Ectodermal cell (in vitro differentiated cells): Measurements from ENCODE around the gene GADD45B.
"Not testable (repeated sequence)": the region's sequence is repeated elsewhere in the genome, so short reads cannot be mapped to it uniquely, and the experiment has no call there.

Experiments
- H3K27ac ChIP-seq: 2 replicates; pipeline ENCODE4 v1.7.0; 2013; ENCODE audit warnings: mild to moderate bottlenecking, low read depth, low read length; ENCODE audit not compliant: insufficient read depth, poor library complexity, severe bottlenecking
- H3K27me3 ChIP-seq: 2 replicates; pipeline ENCODE4 v1.7.0; 2013; ENCODE audit warnings: mild to moderate bottlenecking, low read length; ENCODE audit not compliant: insufficient read depth, control insufficient read depth, poor library complexity, severe bottlenecking
- H3K36me3 ChIP-seq: one replicate; pipeline ENCODE4 v1.7.0; 2013; ENCODE audit warnings: low read length; ENCODE audit not compliant: control insufficient read depth, insufficient read depth
- H3K4me1 ChIP-seq: one replicate; pipeline ENCODE4 v1.7.0; 2013; ENCODE audit warnings: low read length; ENCODE audit not compliant: control insufficient read depth, insufficient read depth
- H3K4me3 ChIP-seq: 2 replicates; pipeline ENCODE4 v1.7.0; 2013; ENCODE audit warnings: low read depth, low read length, control low read depth; ENCODE audit not compliant: insufficient read depth
- H3K9me3 ChIP-seq: 2 replicates; pipeline ENCODE4 v1.7.0; 2013; ENCODE audit warnings: mild to moderate bottlenecking, low read length, moderate library complexity; ENCODE audit not compliant: control insufficient read depth
- WGBS, 2 experiments: methylation state at CpG; one replicate each; pipeline ENCODE4 v1.1.7; 2013; ENCODE audit warnings: missing lambda C conversion rate in 2 of 2; 5-methylcytosine and 5-hydroxymethylcytosine counted together

Gene GADD45B

GRCh38 chr19:2488405-2488941 is 12.5 kb downstream of the GADD45B start:
- Histone ChIP-seq H3K4me1 (peaks cover 7% of the 10 kb centered on the region), H3K9me3 (no peaks in the 10 kb centered on the region), H3K27me3 (peaks cover 43% of the 10 kb centered on the region), H3K4me3 (peak overlapping the region; percentile 26), H3K27ac (no peak overlapping the region), H3K36me3 (no peaks in the 10 kb centered on the region)
- 36 to 37% methylated on average over 32 of the region's 32 CpGs for WGBS, 2 experiments

GRCh38 chr19:2488942-2489731 is 13.2 kb downstream of the GADD45B start:
- H3K36me3 ChIP-seq = no peaks in the 10 kb centered on the region
- WGBS, 2 experiments = 11 to 13% methylated on average over 78 of the region's 78 CpGs
- no peak overlapping the region for H3K27ac ChIP-seq
- peaks cover 47% of the 10 kb centered on the region for H3K27me3 ChIP-seq
- H3K4me1 ChIP-seq = peaks cover 13% of the 10 kb centered on the region
- peak overlapping the region; percentile 26 for H3K4me3 ChIP-seq
- H3K9me3 ChIP-seq = no peaks in the 10 kb centered on the region

- Histone ChIP-seq H3K9me3 (no peaks in the 10 kb centered on the region), H3K4me1 (peaks cover 23% of the 10 kb centered on the region), H3K36me3 (no peaks in the 10 kb centered on the region), H3K4me3 (no peak overlapping the region), H3K27ac (no peak overlapping the region), H3K27me3 (peaks cover 62% of the 10 kb centered on the region)
- 88 to 90% methylated on average over 7 of the region's 7 CpGs for WGBS, 2 experiments
Measured at GRCh38 chr19:2490659-2491058, 14.7 kb downstream of the GADD45B start.

GRCh38 chr19:2491130-2491801 is 15.3 kb downstream of the GADD45B start:
- H3K27me3 ChIP-seq = peaks cover 66% of the 10 kb centered on the region
- H3K4me1 ChIP-seq = peaks cover 27% of the 10 kb centered on the region
- H3K36me3 ChIP-seq = no peaks in the 10 kb centered on the region
- 92 to 93% methylated on average over 23 of the region's 23 CpGs for WGBS, 2 experiments
- no peaks in the 10 kb centered on the region for H3K9me3 ChIP-seq
- H3K27ac ChIP-seq = no peak overlapping the region
- no peak overlapping the region for H3K4me3 ChIP-seq

- Histone ChIP-seq H3K4me3 (no peak overlapping the region), H3K9me3 (no peaks in the 10 kb centered on the region), H3K4me1 (peaks cover 27% of the 10 kb centered on the region), H3K27ac (no peak overlapping the region), H3K36me3 (no peaks in the 10 kb centered on the region), H3K27me3 (peaks cover 56% of the 10 kb centered on the region)
- WGBS, 2 experiments = 78 to 82% methylated on average over 8 of the region's 8 CpGs
Measured at GRCh38 chr19:2492870-2493269, 16.9 kb downstream of the GADD45B start.

- peaks cover 50% of the 10 kb centered on the region for H3K27me3 ChIP-seq
- not testable (repeated sequence) for H3K27ac ChIP-seq, H3K36me3 ChIP-seq, H3K9me3 ChIP-seq, H3K4me3 ChIP-seq
- H3K4me1 ChIP-seq = peaks cover 26% of the 10 kb centered on the region
- WGBS, 2 experiments = 81 to 82% methylated on average over 14 of the region's 14 CpGs
Measured at GRCh38 chr19:2493448-2493847, 17.5 kb downstream of the GADD45B start.

GRCh38 chr19:2494084-2494446 is 18.1 kb downstream of the GADD45B start:
- Histone ChIP-seq H3K9me3 (no peaks in the 10 kb centered on the region), H3K4me1 (peaks cover 22% of the 10 kb centered on the region), H3K27ac (no peak overlapping the region), H3K36me3 (no peaks in the 10 kb centered on the region), H3K4me3 (peak overlapping the region; percentile 37), H3K27me3 (peaks cover 44% of the 10 kb centered on the region)
- WGBS, 2 experiments = 93% methylated on average over 21 of the region's 21 CpGs

- no peak overlapping the region for H3K27ac ChIP-seq
- peaks cover 26% of the 10 kb centered on the region for H3K4me1 ChIP-seq
- 24% methylated on average over 72 of the region's 72 CpGs for WGBS, 2 experiments
Measured at GRCh38 chr19:2494447-2495129, 18.7 kb downstream of the GADD45B start.

GRCh38 chr19:2495130-2495641 is 19.3 kb downstream of the GADD45B start:
- H3K36me3 ChIP-seq = no peaks in the 10 kb centered on the region
- H3K4me3 ChIP-seq = peak overlapping the region; percentile 37
- H3K4me1 ChIP-seq = peaks cover 26% of the 10 kb centered on the region
- H3K27ac ChIP-seq = no peak overlapping the region
- peaks cover 33% of the 10 kb centered on the region for H3K27me3 ChIP-seq
- WGBS, 2 experiments = 17 to 19% methylated on average over 26 of the region's 26 CpGs
- no peaks in the 10 kb centered on the region for H3K9me3 ChIP-seq

More at GRCh38 chr19:2494447-2495129, 18.7 kb downstream of the GADD45B start:
- Histone ChIP-seq H3K9me3 (no peaks in the 10 kb centered on the region), H3K27me3 (peaks cover 39% of the 10 kb centered on the region), H3K4me3 (peak overlapping the region; percentile 37), H3K36me3 (no peaks in the 10 kb centered on the region)
